Stomach (tissue), 9 donors: ENCODE results near the gene KDM8. TPM values are rescaled to one million over a fixed set of nuclear protein-coding genes. Genes with fewer than 3 reads are reported as not detected.

Experiments
- DNase-seq, 2 donors: peaks; one replicate each; pipeline versions ENCODE4 v3.0.0 to v3.0.0-alpha.2; 2013 to 2019
- H3K27ac ChIP-seq, 5 donors: fragments of 200-600 bp in 4 of 5; sonication (generic) in 4 of 5; one replicate each; pipeline ENCODE4 v1.5.1; 2013 to 2019; ENCODE audit warnings: mild to moderate bottlenecking in 1 of 5, moderate library complexity in 1 of 5
- H3K27me3 ChIP-seq, 3 donors: fragments of 200-600 bp; sonication (generic); one replicate each; pipeline ENCODE4 v1.5.1; 2017 to 2019; ENCODE audit warnings: mixed run types in 1 of 3
- H3K36me3 ChIP-seq, 4 donors: fragments of 200-600 bp; sonication (generic); 1 replicate in 3 of 4; 2 replicates in 1 of 4; pipeline ENCODE4 v1.5.1; 2016 to 2019
- H3K4me1 ChIP-seq, 4 donors: fragments of 200-600 bp; sonication (generic); one replicate each; pipeline ENCODE4 v1.5.1; 2016 to 2019
- H3K4me3 ChIP-seq, 4 donors: fragments of 200-600 bp; sonication (generic) in 3 of 4; one replicate each; pipeline ENCODE4 v1.5.1; 2016 to 2019; ENCODE audit warnings: mild to moderate bottlenecking in 1 of 4
- H3K9me3 ChIP-seq, 4 donors: fragments of 200-600 bp; sonication (generic); one replicate each; pipeline ENCODE4 v1.5.1; 2016 to 2019
- CTCF ChIP-seq, 7 experiments: fragments of 450-650 bp in 4 of 7; fragments of 200-600 bp in 3 of 7; sonication (generic) in 3 of 7; IDR thresholded peaks; one replicate each; pipeline ENCODE4 v1.5.1; 2016 to 2019; ENCODE audit warnings: antibody characterized with exemption in 7 of 7, control low read depth in 2 of 7, mild to moderate bottlenecking in 1 of 7
- EP300 ChIP-seq: sonication (generic); formaldehyde crosslinking; IDR thresholded peaks from one replicate; pipeline ENCODE4 v1.6.1; 2017; ENCODE audit warnings: antibody characterized with exemption
- POLR2A ChIP-seq, 4 donors: fragments of 450-650 bp; IDR thresholded peaks; one replicate each; pipeline ENCODE4 v1.6.1; 2016; ENCODE audit warnings: antibody characterized with exemption in 4 of 4, control low read depth in 2 of 4, mild to moderate bottlenecking in 1 of 4, moderate library complexity in 1 of 4
- POLR2AphosphoS5 ChIP-seq, 3 donors: sonication (generic); formaldehyde crosslinking; IDR thresholded peaks; one replicate each; pipeline ENCODE4 v1.6.1; 2016; ENCODE audit warnings: antibody characterized with exemption in 3 of 3
- WGBS, 5 donors: extraction: QIAGEN DNeasy Blood & Tissue Kit in 3 of 5; methylation state at CpG; one replicate each; pipeline versions ENCODE4 v1.1.5 to v1.1.7; 2013 to 2018; 5-methylcytosine and 5-hydroxymethylcytosine counted together
- intact Hi-C: fragments of 100-400 bp; cut with DNase I; formaldehyde crosslinking; loops from one replicate; pipeline ENCODE4 v1.15.1; 2023; ENCODE audit warnings: low total_unique reads
- polyA plus RNA-seq, 3 donors: library from polyadenylated mRNA; stranded (reverse); fragments of 200-250 nt; gene quantifications; one replicate each; pipeline ENCODE4 v1.2.3, GENCODE V29; 2013
- total RNA-seq, 5 donors: library from RNA; depleted of rRNA; stranded (reverse); fragments of >200 nt; gene quantifications; one replicate each; pipeline versions ENCODE4 v1.1.0 to v1.2.3, GENCODE V29; 2014 to 2016
- donor health status: healthy with polysubstance abuse.
- donor health status: Bipolar disorder and iron deficiency.
- donor health status: healthy.

KDM8 gene
- total and polyA plus RNA-seq, 8 donors = 1.4 to 58.3 (median 2.9) TPM

GRCh38 chr16:27190316-27190871, 12.9 kb upstream of the KDM8 start:
- no peak for DNase-seq
- Histone ChIP-seq H3K36me3 (no peaks in the 10 kb centered on the region), H3K27me3 (peaks cover 0 to 15% (median 4%) of the 10 kb centered on the region in 3 donors), H3K4me3 (no peak overlapping the region), H3K4me1 (no peaks in the 10 kb centered on the region), H3K27ac (no peak overlapping the region), H3K9me3 (no peaks in the 10 kb centered on the region)
- intact Hi-C loops = no loop called here
- WGBS, 5 donors = 92 to 97% (median 95%) methylated on average over 11 to 12 of the region's 12 CpGs
- no peak for TF ChIP-seq POLR2AphosphoS5 (IDR thresholded peaks at IDR 0.05)
- TF ChIP-seq CTCF (IDR thresholded peaks at IDR 0.05) = no peak
- no peak for TF ChIP-seq POLR2A (IDR thresholded peaks at IDR 0.05)
- no peak for TF ChIP-seq EP300

DNA sequence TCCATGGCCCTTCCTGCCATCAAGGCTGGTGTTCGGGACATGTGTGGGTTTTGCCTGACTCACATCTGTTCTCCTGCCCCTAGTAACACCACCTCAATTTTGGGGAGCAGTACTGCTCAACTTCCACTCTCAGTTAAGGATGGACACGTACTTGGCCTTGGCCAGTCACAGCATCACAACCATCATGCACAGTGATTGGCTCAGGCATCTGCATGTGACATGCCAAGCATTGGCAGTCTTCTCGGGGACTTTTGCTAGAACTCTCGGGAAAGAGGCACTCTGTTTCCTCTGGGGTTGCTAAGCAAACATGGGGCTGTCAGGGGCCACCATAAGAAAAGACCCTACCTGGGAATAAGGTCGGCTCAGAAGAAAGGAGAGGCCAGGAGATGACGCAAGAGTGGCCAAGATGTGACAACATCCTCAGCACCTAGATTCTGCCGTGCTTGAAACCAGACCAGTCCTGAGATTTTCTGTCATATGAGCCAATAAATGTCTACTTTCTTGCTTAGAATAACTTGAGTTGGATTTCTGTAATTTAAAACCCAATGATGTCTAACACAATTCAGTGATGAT, 11.9 kb upstream of the KDM8 start:
- Histone ChIP-seq H3K27ac (no peak overlapping the region), H3K4me1 (no peaks in the 10 kb centered on the region), H3K4me3 (no peak overlapping the region), H3K36me3 (no peaks in the 10 kb centered on the region), H3K27me3 (peaks cover 0 to 24% (median 4%) of the 10 kb centered on the region in 3 donors), H3K9me3 (no peaks in the 10 kb centered on the region)
- WGBS, 5 donors = 61 to 78% (median 66%) methylated on average over 6 to 7 of the region's 7 CpGs
- TF ChIP-seq CTCF (IDR thresholded peaks at IDR 0.05) = no peak
- TF ChIP-seq EP300 = no peak
- TF ChIP-seq POLR2A (IDR thresholded peaks at IDR 0.05) = no peak
- TF ChIP-seq POLR2AphosphoS5 (IDR thresholded peaks at IDR 0.05) = no peak
- DNase-seq = no peak
- intact Hi-C loops = no loop called here

DNA sequence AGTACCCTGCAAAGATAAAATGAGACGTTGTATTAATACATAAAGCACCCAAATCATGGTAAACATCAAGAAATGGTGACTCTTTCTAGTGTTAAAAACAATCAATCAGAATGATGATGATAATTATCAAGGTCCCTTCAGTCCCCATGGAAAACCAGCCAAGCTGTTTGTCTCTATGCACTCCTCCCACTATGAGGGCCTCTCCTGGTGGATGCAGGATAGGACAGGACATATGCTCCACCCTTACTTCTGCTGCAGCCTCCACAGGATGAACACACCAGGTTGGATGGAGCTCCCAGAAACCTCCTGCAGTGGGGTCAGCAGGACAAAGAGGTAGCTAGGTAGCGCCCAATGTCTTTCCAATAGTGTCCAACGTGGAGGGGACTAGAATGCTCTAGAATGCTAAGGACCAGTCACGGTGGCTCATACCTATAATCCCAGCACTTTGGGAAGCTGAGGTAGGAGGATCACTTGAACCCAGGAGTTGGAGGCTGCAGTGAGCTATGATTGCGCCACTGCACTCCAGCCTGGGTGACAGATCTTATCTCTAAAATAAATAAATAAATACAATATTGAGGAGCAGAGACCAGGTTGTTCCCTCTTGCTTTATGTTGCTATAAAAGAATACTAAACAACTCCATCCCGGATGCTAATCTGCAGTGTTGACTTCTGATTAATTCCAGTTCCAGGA, 9.9 kb upstream of the KDM8 start:
- 71 to 81% (median 79%) methylated on average over 6 of the region's 6 CpGs for WGBS, 5 donors
- no peak for DNase-seq
- intact Hi-C loops = no loop called here

More for the DNA sequence above, 9.9 kb upstream of the KDM8 start:
- no peak for TF ChIP-seq CTCF (IDR thresholded peaks at IDR 0.05)
- TF ChIP-seq POLR2A (IDR thresholded peaks at IDR 0.05) = no peak
- TF ChIP-seq POLR2AphosphoS5 (IDR thresholded peaks at IDR 0.05) = no peak
- no peak for TF ChIP-seq EP300
- no peaks in the 10 kb centered on the region for H3K4me1 ChIP-seq
- H3K27ac ChIP-seq = no peak overlapping the region
- no peaks in the 10 kb centered on the region for H3K36me3 ChIP-seq
- H3K27me3 ChIP-seq = peaks cover 0 to 35% (median 4%) of the 10 kb centered on the region in 3 donors
- no peaks in the 10 kb centered on the region for H3K9me3 ChIP-seq
- H3K4me3 ChIP-seq = no peak overlapping the region
